Adrenal gland (tissue), 12 donors: ENCODE measurements around the gene JAK3. TPM values are rescaled to one million over a fixed set of nuclear protein-coding genes. Genes with fewer than 3 reads are reported as not detected.

Experiments used
- DNase-seq, 7 donors: peaks; one replicate each; pipeline ENCODE4 v3.0.0-alpha.2; 2019 to 2020
- H3K27ac ChIP-seq, 5 donors: fragments of 200-600 bp; sonication (generic) in 4 of 5; 1 replicate in 3 of 5; 2 replicates in 2 of 5; pipeline versions ENCODE4 v1.5.1 to v1.8.0; 2016 to 2020; ENCODE audit warnings: mild to moderate bottlenecking in 1 of 5
- H3K27me3 ChIP-seq: fragments of 200-600 bp; 2 replicates; pipeline ENCODE4 v1.8.0; 2021
- H3K36me3 ChIP-seq, 2 donors: fragments of 200-600 bp; replicated peaks in 1 of 2; 1 replicate in 1 of 2; 2 replicates in 1 of 2; pipeline versions ENCODE4 v1.5.1 to v1.8.0; 2018 to 2022
- H3K4me1 ChIP-seq, 2 donors: fragments of 200-600 bp; replicated peaks in 1 of 2; 1 replicate in 1 of 2; 2 replicates in 1 of 2; pipeline versions ENCODE4 v1.5.1 to v1.8.0; 2018 to 2021
- H3K4me3 ChIP-seq, 4 donors: fragments of 200-600 bp; sonication (generic) in 3 of 4; one replicate each; pipeline ENCODE4 v1.5.1; 2016 to 2018
- H3K9me3 ChIP-seq, 3 donors: fragments of 200-600 bp; sonication (generic) in 1 of 3; replicated peaks in 1 of 3; 1 replicate in 2 of 3; 2 replicates in 1 of 3; pipeline versions ENCODE4 v1.5.1 to v1.8.0; 2016 to 2021
- POLR2A ChIP-seq, 2 donors: fragments of 450-650 bp; IDR thresholded peaks; one replicate each; pipeline ENCODE4 v1.6.1; 2017; ENCODE audit warnings: antibody characterized with exemption in 2 of 2, mild to moderate bottlenecking in 2 of 2, moderate library complexity in 1 of 2
- WGBS, 4 donors: extraction: QIAGEN DNeasy Blood & Tissue Kit in 2 of 4; methylation state at CpG; one replicate each; pipeline versions ENCODE4 v1.1.5 to v1.1.7; 2013 to 2017; 5-methylcytosine and 5-hydroxymethylcytosine counted together
- intact Hi-C, 2 donors: fragments of 100-400 bp; cut with DNase I; formaldehyde crosslinking; loops; one replicate each; pipeline versions ENCODE4 v1.14.1 to v1.15.0; 2022 to 2023
- polyA plus RNA-seq, 3 donors: library from polyadenylated mRNA; stranded (reverse); fragments of 200-250 nt in 2 of 3; fragments of 350-450 nt in 1 of 3; fragmentation: Illumina TruSeq in 1 of 3; extraction: RNeasy Lipid Tissue Mini Kit (QIAGEN cat#74804) in 1 of 3; gene quantifications; one replicate each; pipeline ENCODE4 v1.2.3, GENCODE V29; 2013 to 2014
- total RNA-seq, 9 donors: library from RNA; depleted of rRNA in 4 of 9; stranded (reverse); fragments of >200 nt in 4 of 9; fragments of 120-200 nt in 1 of 9; fragmentation: NEBNext Ultra II Directional in 1 of 9; extraction: Animal tissue kit (Norgen Biotek cat#: 25700) in 1 of 9; gene quantifications; one replicate each; pipeline versions ENCODE4 v1.1.0 to v1.2.4, GENCODE V29; 2013 to 2023
- TF ChIP-seq, protein P1 (sequence below), 6 experiments: fragments of 450-650 bp in 4 of 6; fragments of 200-600 bp in 2 of 6; sonication (generic) in 1 of 6; IDR thresholded peaks; 1 replicate in 5 of 6; 2 replicates in 1 of 6; pipeline versions ENCODE4 v1.5.1 to v1.8.0; 2016 to 2021; ENCODE audit warnings: antibody characterized with exemption in 6 of 6, mild to moderate bottlenecking in 2 of 6, moderate library complexity in 1 of 6
- donor health status: healthy with polysubstance abuse.
- donor health status: Bipolar disorder and iron deficiency.
- donor health status: DM: yes; HTN: yes; CAD: no.
- donor health status: DM: no; HTN: no; CAD: no.
- donor health status: DM: no; HTN: no; CAD: no.
- donor health status: DM: yes; HTN: yes; CAD: no.

Gene JAK3
- total and polyA plus RNA-seq, 12 donors, result 1.8 to 15.5 (median 7.9) TPM

DNA sequence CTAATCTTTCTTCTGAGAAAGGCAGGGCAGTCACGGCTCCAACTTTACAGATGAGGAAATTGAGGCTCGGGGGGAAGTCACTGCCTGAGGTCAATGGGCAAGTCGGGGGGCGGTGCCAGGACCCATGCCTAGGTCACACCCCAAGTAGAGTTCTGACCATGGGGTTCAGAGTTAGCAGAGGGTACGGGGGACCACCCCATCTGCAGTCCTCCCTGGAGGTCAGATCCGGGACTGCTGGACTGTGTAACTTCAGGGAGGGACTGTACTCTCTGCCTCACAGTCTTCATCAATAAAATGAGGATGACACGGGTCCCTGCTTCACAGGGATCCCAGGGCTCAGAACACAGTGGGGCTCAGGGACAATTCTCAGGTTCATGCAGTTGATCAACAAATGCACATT, 31.7 kb upstream of the JAK3 start:
- 62 to 76% (median 69%) methylated on average over 7 of the region's 7 CpGs for WGBS, 4 donors
- no peaks in the 10 kb centered on the region for H3K27me3 ChIP-seq
- intact Hi-C loops, result no loop called here

DNA sequence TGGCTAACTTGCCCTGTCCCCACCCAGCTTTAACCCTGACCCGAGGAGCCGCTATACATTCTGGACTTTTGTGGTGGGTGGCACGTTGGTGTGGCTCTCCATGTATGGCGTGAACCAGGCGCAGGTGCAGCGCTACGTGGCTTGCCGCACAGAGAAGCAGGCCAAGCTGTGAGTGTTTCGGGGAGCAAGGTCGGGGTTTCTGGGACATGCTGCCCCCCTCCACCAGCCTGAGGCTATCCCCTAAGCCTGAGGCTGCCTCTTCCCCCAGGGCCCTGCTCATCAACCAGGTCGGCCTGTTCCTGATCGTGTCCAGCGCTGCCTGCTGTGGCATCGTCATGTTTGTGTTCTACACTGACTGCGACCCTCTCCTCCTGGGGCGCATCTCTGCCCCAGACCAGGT, 29.9 kb upstream of the JAK3 start:
- intact Hi-C loops, result no loop called here
- Histone ChIP-seq H3K4me1 (no peaks in the 10 kb centered on the region), H3K4me3 (no peak overlapping the region), H3K27ac (no peak overlapping the region), H3K36me3 (no peaks in the 10 kb centered on the region), H3K9me3 (no peaks in the 10 kb centered on the region), H3K27me3 (peaks cover 12% of the 10 kb centered on the region)
- DNase-seq, result no peak
- WGBS, 4 donors, result 85 to 91% (median 88%) methylated on average over 9 to 16 of the region's 16 CpGs
- no peak for TF ChIP-seq POLR2A (IDR thresholded peaks at IDR 0.05)
- TF ChIP-seq, protein P1, sequence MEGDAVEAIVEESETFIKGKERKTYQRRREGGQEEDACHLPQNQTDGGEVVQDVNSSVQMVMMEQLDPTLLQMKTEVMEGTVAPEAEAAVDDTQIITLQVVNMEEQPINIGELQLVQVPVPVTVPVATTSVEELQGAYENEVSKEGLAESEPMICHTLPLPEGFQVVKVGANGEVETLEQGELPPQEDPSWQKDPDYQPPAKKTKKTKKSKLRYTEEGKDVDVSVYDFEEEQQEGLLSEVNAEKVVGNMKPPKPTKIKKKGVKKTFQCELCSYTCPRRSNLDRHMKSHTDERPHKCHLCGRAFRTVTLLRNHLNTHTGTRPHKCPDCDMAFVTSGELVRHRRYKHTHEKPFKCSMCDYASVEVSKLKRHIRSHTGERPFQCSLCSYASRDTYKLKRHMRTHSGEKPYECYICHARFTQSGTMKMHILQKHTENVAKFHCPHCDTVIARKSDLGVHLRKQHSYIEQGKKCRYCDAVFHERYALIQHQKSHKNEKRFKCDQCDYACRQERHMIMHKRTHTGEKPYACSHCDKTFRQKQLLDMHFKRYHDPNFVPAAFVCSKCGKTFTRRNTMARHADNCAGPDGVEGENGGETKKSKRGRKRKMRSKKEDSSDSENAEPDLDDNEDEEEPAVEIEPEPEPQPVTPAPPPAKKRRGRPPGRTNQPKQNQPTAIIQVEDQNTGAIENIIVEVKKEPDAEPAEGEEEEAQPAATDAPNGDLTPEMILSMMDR (IDR thresholded peaks at IDR 0.05), result no peak

More for the DNA sequence above, 31.7 kb upstream of the JAK3 start:
- no peak overlapping the region for H3K27ac ChIP-seq
- no peaks in the 10 kb centered on the region for H3K9me3 ChIP-seq
- no peaks in the 10 kb centered on the region for H3K36me3 ChIP-seq
- no peaks in the 10 kb centered on the region for H3K4me1 ChIP-seq
- DNase-seq, result no peak
- H3K4me3 ChIP-seq, result no peak overlapping the region
- TF ChIP-seq, protein P1 (IDR thresholded peaks at IDR 0.05), result no peak
- no peak for TF ChIP-seq POLR2A (IDR thresholded peaks at IDR 0.05)

DNA sequence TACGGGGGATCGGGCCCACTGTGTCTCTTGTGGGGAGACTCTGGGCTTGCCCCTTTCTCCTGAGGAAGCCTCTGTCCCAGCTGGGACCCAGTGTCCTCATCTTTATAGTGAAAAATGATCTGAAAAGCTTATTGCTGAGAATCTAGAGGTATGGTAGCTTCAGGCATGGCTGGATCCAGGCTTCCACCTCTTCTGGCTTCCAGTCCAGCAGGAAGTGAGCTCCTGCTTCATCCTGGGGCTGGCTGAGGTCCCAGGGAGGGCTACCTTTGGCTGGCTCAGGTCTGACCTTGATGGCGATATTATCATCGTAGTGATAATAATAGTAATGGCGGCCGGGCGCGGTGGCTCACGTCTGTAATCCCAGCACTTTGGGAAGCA, 27.0 kb upstream of the JAK3 start:
- WGBS, 4 donors, result 60 to 97% (median 71%) methylated on average over 6 to 9 of the region's 9 CpGs
- no peak overlapping the region for H3K27ac ChIP-seq
- H3K27me3 ChIP-seq, result peaks cover 40% of the 10 kb centered on the region
- no peak for DNase-seq
- H3K4me1 ChIP-seq, result no peaks in the 10 kb centered on the region
- TF ChIP-seq POLR2A (IDR thresholded peaks at IDR 0.05), result no peak
- TF ChIP-seq, protein P1 (IDR thresholded peaks at IDR 0.05), result no peak
- no peak overlapping the region for H3K4me3 ChIP-seq
- intact Hi-C loops, result loop anchor here in 1 of 2 donors (5.0 kb wide), 1 partner anchor 123 kb away; no protein-coding TSS in a partner anchor
- H3K9me3 ChIP-seq, result no peaks in the 10 kb centered on the region
- no peaks in the 10 kb centered on the region for H3K36me3 ChIP-seq

DNA sequence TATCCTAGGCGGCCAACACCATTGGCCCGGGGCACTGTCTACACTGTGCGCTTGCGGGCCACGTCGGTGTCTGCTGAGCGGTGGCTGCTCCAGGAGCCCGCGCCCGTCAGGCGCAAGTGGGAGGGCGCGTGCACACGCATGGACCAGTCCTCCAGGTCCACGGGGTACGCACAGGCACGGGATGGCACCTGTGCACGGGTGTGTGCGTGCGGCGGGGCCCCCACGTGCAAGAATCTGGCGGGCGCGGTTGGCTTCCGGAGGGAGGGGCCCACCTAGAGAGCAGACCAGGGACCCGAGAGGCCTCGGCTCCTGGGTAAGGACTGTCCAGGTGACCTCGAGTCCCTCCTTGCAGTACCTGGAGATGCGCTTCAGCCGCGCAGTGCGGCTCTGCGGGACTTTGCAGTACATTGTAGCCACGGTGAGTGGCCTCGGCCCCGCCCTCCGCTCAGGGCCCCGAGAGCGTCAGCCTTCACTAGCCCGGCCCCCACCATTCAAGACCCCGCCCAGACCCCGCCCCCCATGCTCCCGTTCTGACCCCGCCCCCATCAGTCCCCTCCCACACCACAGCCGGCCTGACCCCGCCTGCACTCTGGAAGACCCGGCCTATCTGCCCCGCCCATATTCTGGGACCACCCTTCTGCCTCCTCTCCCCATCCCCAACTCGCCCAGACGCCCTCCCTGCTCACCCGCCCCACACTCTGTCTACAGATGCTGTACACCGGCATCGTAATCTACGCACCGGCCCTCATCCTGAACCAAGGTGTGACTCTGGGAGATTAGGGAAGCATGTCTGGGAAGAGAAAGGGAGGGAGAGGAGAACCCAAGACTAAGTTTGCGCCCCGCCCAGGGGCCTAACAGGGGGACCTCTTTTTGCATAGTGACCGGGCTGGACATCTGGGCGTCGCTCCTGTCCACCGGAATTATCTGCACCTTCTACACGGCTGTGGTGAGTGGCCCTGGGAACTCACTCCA, 26.3 kb upstream of the JAK3 start:
- Histone ChIP-seq H3K27ac (no peak overlapping the region), H3K27me3 (peaks cover 47% of the 10 kb centered on the region), H3K4me3 (no peak overlapping the region), H3K36me3 (no peaks in the 10 kb centered on the region), H3K4me1 (no peaks in the 10 kb centered on the region), H3K9me3 (no peaks in the 10 kb centered on the region)
- TF ChIP-seq, protein P1 (IDR thresholded peaks at IDR 0.05), result no peak
- no peak for TF ChIP-seq POLR2A (IDR thresholded peaks at IDR 0.05)
- WGBS, 4 donors, result 8 to 44% (median 12%) methylated on average over 10 to 63 of the region's 63 CpGs
- DNase-seq, result peak in 1 of 7 donors; percentile 32
- intact Hi-C loops, result loop anchor here in 1 of 2 donors (5.0 kb wide), 1 partner anchor 123 kb away; no protein-coding TSS in a partner anchor
